BJ (cell line): ENCODE results near the gene CRYBB3. TPM values are rescaled to one million over a fixed set of nuclear protein-coding genes. Genes with fewer than 3 reads are reported as not detected.

Experiments
- CTCF ChIA-PET: fragments of 350-600 bp; formaldehyde crosslinking; extraction: SDS; loops from one replicate; lab custom pipeline; 2021; ENCODE audit warnings: antibody characterized with exemption, inconsistent platforms; lab: Yijun Ruan, JAX
- POLR2A ChIA-PET: fragments of 300-600 bp; sonication (Branson Sonifier 250); formaldehyde crosslinking; extraction: SDS; loops from one replicate; lab custom pipeline; 2021; ENCODE audit warnings: antibody characterized with exemption; lab: Charles Lee
- DNase-seq: peaks from one replicate; pipeline ENCODE4 v3.0.0-alpha.2; 2011; ENCODE audit warnings: low read depth
- H3K27me3 ChIP-seq: 2 replicates; pipeline ENCODE4 v1.6.0; 2011; ENCODE audit warnings: low read length; ENCODE audit not compliant: control insufficient read depth, insufficient read depth
- H3K36me3 ChIP-seq: 2 replicates; pipeline ENCODE4 v1.5.1; 2011; ENCODE audit warnings: low read length; ENCODE audit not compliant: control insufficient read depth, insufficient read depth
- H3K4me3 ChIP-seq: 2 replicates; pipeline ENCODE4 v1.5.1; 2011; ENCODE audit warnings: low read depth, mild to moderate bottlenecking, control low read depth, low read length
- CTCF ChIP-seq: IDR thresholded peaks from 2 replicates; pipeline ENCODE4 v1.5.1; 2011; ENCODE audit warnings: low read depth, mild to moderate bottlenecking, control low read depth, inconsistent platforms, low read length, moderate library complexity; ENCODE audit not compliant: insufficient read depth
- polyA plus RNA-seq: library from polyadenylated mRNA; depleted of rRNA; stranded (reverse); fragments of >200 nt; gene quantifications from 2 replicates; pipeline ENCODE4 v1.2.3, GENCODE V29; 2011

CRYBB3 gene
- polyA plus RNA-seq, 1 experiment = not detected

GRCh38 chr22:25206998-25207397 lies 7.3 kb downstream of the CRYBB3 start:
- TF ChIP-seq CTCF = no peak
- Histone ChIP-seq H3K4me3 (no peak overlapping the region), H3K27me3 (no peaks in the 10 kb centered on the region; the same call in 1 of the 2 replicates), H3K36me3 (no peaks in the 10 kb centered on the region)
- CTCF ChIA-PET = no interaction called here
- no peak for DNase-seq
- POLR2A ChIA-PET = no interaction called here

GRCh38 chr22:25207553-25208157 lies 8.0 kb downstream of the CRYBB3 start:
- no peaks in the 10 kb centered on the region; the same call in 1 of the 2 replicates for H3K27me3 ChIP-seq
- POLR2A ChIA-PET = no interaction called here
- CTCF ChIA-PET = no interaction called here
- H3K4me3 ChIP-seq = no peak overlapping the region
- DNase-seq = no peak
- TF ChIP-seq CTCF = no peak
- no peaks in the 10 kb centered on the region for H3K36me3 ChIP-seq

- DNase-seq = no peak
- no peak for TF ChIP-seq CTCF
- Histone ChIP-seq H3K36me3 (no peaks in the 10 kb centered on the region), H3K27me3 (no peaks in the 10 kb centered on the region; the same call in 1 of the 2 replicates), H3K4me3 (no peak overlapping the region)
- POLR2A ChIA-PET = no interaction called here
- CTCF ChIA-PET = no interaction called here
These were observed 8.7 kb downstream of the CRYBB3 start for GRCh38 chr22:25208328-25208727.

- no peak for TF ChIP-seq CTCF
- CTCF ChIA-PET = no interaction called here
- Histone ChIP-seq H3K27me3 (no peaks in the 10 kb centered on the region; the same call in 1 of the 2 replicates), H3K4me3 (no peak overlapping the region), H3K36me3 (no peaks in the 10 kb centered on the region)
- no peak for DNase-seq
- POLR2A ChIA-PET = no interaction called here
These were observed 9.3 kb downstream of the CRYBB3 start for GRCh38 chr22:25208743-25209505.

GRCh38 chr22:25210793-25211192 lies 11.1 kb downstream of the CRYBB3 start:
- Histone ChIP-seq H3K36me3 (no peaks in the 10 kb centered on the region), H3K4me3 (no peak overlapping the region), H3K27me3 (no peaks in the 10 kb centered on the region)
- no peak for TF ChIP-seq CTCF
- CTCF ChIA-PET = interaction anchor here (1.5 kb wide), 1 partner anchor 8 kb away, joined by 6 read pairs; no protein-coding TSS in a partner anchor
- POLR2A ChIA-PET = no interaction called here
- no peak for DNase-seq
